GM19328 (cell line): ENCODE results near the gene ZNF565.
"Not testable (repeated sequence)": the region's sequence is repeated elsewhere in the genome, so short reads cannot be mapped to it uniquely, and the experiment has no call there.

Experiments used
- ATAC-seq: cut with Tn5 transposase; IDR thresholded peaks from one replicate; pipeline ENCODE4 v1.9.1; 2021; ENCODE audit warnings: mild to moderate bottlenecking, moderate library complexity; ENCODE audit not compliant: unreplicated experiment

The ZNF565 gene

GRCh38 chr19:36215276-36216123 is 1.0 kb upstream of the ZNF565 start:
- peak; percentile 2 for ATAC-seq

DNA sequence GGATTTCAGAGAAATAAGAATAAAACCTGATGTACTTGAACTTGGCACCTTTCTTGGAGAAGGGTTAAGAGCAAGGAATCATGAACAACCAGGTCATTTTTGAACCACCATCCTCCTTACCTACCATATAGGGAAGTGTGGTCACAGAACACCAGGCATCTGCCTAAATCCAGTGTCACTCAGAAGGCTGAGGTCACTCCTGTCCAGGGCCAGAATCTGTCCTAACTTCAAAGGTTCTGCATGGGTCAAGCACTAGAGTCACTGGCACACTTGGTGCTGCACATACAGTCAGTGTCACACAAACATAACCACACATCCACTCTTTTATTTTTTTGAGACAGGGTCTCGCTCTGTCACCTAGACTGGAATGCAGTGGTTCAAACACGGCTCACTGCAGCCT is 1.6 kb downstream of the ZNF565 start:
- no peak for ATAC-seq

DNA sequence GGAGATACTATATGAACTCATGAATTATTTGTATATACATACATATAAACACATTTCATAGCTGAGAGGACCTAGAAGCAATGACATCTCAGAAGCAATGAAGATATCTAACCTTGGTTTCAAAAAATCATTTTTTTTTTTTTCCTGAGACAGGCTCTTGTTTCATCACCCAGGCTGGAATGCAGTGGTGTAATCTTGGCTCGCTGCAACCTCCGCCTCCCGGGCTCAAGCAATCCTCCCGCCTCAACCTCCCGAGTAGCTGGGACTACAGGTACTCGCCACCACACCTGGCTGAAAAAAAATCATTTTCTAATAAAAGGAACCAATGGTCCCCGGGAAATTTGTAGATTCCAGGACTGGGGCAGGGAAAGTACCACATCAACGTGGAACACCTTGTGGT is 4.0 kb downstream of the ZNF565 start:
- ATAC-seq = no peak

- ATAC-seq = no peak
These were observed 5.1 kb downstream of the ZNF565 start for GRCh38 chr19:36209372-36209771.

GRCh38 chr19:36207605-36208252 is 6.7 kb downstream of the ZNF565 start:
- no peak for ATAC-seq

- ATAC-seq = no peak
These were observed 11.2 kb downstream of the ZNF565 start for GRCh38 chr19:36203293-36203692.

DNA sequence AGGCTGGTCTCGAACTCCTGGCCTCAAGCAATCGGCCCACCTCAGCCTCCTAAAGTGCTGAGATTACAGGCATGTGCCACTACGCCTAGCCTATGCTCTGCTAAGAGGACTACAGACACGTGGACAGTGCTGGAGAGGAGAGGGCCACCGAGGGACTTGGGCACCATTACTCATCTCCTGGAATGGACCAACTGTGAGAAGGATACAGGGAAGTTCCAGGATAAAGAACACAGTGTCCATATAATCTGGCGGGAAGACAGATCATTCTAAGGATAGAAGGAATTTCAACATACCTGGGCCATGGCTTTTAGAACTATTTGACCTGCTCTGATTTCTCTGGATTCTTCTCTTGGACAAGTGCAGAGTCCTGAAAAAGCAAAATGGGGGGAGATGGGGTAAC is 12.8 kb downstream of the ZNF565 start:
- ATAC-seq = no peak

DNA sequence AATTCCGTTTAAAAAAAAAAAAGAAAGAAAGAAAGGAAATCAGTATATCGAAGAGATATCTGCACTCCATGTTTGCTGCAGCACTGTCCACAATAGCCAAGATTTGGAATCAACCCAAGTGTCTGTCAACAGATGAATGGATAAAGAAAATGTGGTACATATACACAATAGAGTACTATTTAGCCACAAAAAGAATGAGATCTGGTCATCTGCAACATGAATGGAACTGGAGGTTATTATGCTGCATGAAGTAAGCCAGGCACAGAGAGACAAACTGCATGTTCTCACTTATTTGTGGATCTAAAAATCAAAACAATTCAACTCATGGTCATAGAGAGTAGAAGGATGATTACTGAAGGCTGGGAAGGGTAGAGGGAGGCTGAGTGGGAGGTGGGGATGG is 16.3 kb downstream of the ZNF565 start:
- ATAC-seq = no peak

- ATAC-seq = no peak
These were observed 18.2 kb downstream of the ZNF565 start for GRCh38 chr19:36196249-36196648.

DNA sequence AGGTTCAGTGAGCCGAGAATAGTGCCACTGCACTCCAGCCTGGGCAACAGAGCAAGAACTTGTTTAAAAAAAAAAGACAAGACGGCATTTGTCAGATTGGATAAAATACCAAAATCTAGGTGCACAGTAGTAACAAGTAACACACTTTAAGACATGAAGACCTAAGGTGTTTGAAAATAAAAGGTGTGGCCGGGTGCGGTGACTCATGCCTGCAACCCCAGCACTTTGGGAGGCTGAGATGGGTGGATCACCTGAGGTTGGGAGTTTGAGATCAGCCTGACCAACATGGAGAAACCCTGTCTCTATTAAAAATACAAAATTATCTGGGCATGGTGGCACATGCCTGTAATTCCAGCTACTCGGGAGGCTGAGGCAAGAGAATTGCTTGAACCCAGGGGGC is 27.7 kb downstream of the ZNF565 start:
- not testable (repeated sequence) for ATAC-seq

- no peak for ATAC-seq
These were observed 31.2 kb downstream of the ZNF565 start for GRCh38 chr19:36183245-36183628.

GRCh38 chr19:36182612-36183244 is 31.7 kb downstream of the ZNF565 start:
- ATAC-seq = no peak

GRCh38 chr19:36179077-36179476 is 35.4 kb downstream of the ZNF565 start:
- ATAC-seq = not testable (repeated sequence)

DNA sequence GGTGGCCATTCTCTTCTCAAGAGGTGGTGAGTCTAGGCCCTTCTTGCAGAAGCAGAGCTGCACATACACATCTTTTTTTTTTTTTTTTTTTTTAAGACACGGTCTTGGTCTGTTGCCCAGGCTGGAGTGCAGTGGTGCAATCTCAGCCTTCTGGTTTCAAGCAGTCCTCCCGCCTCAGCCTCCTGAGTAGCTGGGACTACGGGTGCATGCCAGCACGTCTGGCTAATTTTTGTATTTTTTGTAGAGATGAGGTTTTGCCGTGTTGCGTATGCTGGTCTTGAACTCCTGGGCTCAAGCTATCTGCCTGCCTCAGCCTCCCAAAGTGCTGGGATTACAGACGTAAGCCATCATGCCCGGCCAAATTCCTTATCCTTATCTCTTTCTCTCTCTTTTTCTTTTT is 40.6 kb downstream of the ZNF565 start:
- not testable (repeated sequence) for ATAC-seq

GRCh38 chr19:36172852-36173251 is 41.6 kb downstream of the ZNF565 start:
- ATAC-seq = no peak

DNA sequence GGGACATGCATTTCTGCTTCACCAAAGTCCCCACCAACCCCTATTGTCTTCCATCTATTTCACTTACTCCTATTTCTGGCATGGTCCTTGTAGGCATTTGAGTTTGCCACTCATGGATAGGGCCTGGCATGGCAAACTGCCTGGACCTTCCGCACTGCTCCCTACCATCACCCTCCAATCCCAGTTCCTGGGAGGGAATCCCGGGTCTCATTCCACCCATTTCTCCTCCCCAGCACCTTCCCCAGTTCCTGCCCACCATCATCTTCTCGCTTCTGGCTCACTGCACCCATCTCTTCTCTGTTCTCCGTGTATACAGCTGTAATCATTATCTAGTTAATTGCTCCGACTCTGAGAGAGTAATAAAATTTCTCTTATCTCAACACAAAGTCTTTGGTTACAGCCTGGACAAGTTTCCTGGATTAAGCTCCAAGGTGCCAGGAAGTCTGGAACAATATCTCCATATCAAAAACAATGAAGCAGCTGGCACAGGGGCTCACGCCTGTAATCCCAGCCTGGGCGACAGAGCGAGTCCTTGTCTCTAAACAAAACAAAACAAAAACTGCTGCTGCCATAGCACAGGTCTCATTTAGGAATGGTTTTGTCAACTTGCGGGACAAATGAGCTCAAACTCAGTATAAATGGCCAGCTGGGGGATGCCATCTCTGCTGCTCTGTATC is 45.2 kb downstream of the ZNF565 start:
- no peak for ATAC-seq

GRCh38 chr19:36163813-36164212 is 50.7 kb downstream of the ZNF565 start:
- ATAC-seq = no peak

DNA sequence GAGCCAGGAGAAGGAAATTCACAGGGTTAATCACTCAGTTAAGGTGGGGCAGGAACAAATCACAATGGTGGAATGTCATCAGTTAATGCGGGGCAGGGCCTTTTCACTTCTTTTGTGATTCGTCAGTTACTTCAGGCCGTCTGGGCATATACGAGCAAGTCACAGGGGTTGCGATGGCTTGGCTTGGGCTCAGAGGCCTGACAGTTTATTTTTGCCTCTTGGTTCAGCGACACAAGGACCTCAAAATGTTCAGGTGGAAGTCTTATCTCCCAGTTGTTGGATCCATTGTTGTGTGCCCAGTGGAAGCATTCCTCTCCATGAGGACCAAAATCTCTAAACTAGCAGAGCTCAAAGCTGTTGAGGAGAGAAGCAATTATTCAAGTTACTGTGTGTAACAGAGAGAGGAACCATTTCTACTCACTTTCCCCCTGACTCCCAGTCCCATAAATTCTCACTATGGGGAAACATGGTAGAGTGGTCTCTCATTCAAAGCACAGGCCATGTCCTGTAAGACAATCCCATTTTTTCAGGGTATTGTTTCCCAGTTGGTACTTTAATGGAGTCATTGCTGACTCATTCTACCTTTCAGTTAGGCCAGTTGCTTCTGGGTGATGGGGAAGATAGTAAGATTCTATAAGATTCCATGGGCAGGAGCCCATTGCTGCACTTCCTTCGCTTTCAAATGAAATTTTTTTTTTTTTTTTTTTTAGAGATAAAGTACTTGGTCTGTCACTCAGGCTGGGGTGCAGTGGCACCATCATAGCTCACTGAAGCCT is 53.5 kb downstream of the ZNF565 start:
- ATAC-seq = no peak

DNA sequence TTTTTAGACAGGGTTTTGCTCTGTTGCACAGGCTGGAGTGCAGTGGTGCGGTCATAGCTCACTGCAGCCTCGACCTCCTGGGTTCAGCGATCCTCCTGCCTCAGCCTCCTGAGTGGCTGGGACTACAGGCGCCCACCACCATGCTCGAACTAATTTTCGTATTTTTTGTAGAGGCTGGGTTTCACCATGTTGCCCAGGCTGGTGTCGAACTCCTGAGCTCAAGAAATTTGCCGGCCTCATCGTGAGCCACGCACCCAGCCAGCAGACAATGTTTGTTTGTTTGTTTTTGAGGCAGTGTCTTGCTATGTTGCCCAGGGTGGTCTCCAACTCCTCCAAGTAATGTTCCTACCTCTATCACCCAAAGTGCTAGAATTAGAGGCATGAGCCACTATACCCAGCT is 61.3 kb downstream of the ZNF565 start:
- ATAC-seq = no peak

DNA sequence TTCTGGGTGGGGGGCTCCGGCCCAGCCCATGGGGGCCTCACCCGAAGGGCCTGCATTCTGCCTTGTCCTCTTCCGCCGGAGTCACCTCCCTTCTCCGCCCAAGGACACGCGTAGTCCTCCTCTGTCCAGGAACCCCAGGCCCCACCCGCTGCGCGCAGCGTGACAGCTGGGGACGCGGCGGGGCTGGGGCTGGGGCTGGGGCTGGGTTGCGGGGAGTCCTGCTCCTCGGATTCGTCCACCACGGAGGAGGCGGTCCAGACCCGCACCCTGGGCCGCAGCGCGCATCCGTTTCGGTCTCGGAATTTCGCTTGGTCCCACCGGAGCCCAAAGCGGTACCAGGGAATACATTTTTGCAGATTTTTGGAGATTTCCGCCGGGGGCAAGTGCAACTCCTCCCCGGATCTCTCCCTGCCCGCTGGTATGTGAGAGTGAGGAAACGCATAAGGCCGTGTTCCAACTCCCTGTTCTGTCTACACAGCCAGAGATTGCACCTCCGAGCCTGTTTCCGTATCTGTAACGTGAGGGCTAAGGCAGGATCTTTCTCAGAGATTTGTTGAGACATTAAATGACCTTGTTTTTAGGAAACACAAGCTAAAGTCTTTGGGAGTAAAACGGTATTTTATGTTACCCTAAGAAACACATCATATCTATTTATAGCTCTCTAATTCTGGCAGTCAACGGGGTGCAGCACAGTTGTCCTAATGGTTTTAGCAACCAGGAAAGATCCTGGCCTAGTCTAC is 61.9 kb downstream of the ZNF565 start, which contains the start of gene COX7A1:
Gene COX7A1 (minus strand): TSS at position 96 of the 740 bp plus-strand sequence. CDS start 40 bp downstream, at position 56.
- no peak for ATAC-seq
